ENCODE results near the gene PARM1. TPM values are rescaled to one million over a fixed set of nuclear protein-coding genes. Genes with fewer than 3 reads are reported as not detected.

Gene PARM1
- total and polyA plus RNA-seq, 10 donors = 2.6 to 42.6 (median 12.1) TPM

GRCh38 chr4:74971862-74972261 is 38.9 kb downstream of the PARM1 start:
- WGBS, 5 donors = 64 to 86% (median 84%) methylated on average over 1 of the region's 1 CpG

GRCh38 chr4:74975082-74975481 is 42.2 kb downstream of the PARM1 start:
- Histone ChIP-seq H3K27me3 (replicated peaks in 1 of 7) (no peaks in the 10 kb centered on the region), H3K4me3 (no peak overlapping the region), H3K27ac (no peak overlapping the region), H3K9me3 (peaks cover 0 to 42% (median 20%) of the 10 kb centered on the region in 8 donors), H3K36me3 (no peaks in the 10 kb centered on the region), H3K4me1 (no peaks in the 10 kb centered on the region)
- intact Hi-C loops (cut with DNase I; ENCODE audit: low total_unique reads) = no loop called here
- no peak for DNase-seq
- TF ChIP-seq POLR2AphosphoS5 (IDR thresholded peaks at IDR 0.05) (no peak), CTCF (IDR thresholded peaks at IDR 0.05 in 8 of 11, conservative IDR thresholded peaks at IDR 0.05 in 3 of 11) (no peak), POLR2A (IDR thresholded peaks at IDR 0.05) (no peak)
- WGBS, 5 donors = 78 to 92% (median 82%) methylated on average over 2 of the region's 2 CpGs

More at GRCh38 chr4:74971862-74972261, 38.9 kb downstream of the PARM1 start:
- Histone ChIP-seq H3K9me3 (peaks cover 0 to 16% (median under 1%) of the 10 kb centered on the region in 8 donors), H3K4me3 (no peak overlapping the region), H3K27ac (no peak overlapping the region), H3K4me1 (no peaks in the 10 kb centered on the region), H3K27me3 (replicated peaks in 1 of 7) (no peaks in the 10 kb centered on the region), H3K36me3 (no peaks in the 10 kb centered on the region)
- DNase-seq = no peak
- intact Hi-C loops (cut with DNase I; ENCODE audit: low total_unique reads) = no loop called here
- TF ChIP-seq POLR2AphosphoS5 (IDR thresholded peaks at IDR 0.05) = no peak
- no peak for TF ChIP-seq CTCF (IDR thresholded peaks at IDR 0.05 in 8 of 11, conservative IDR thresholded peaks at IDR 0.05 in 3 of 11)
- no peak for TF ChIP-seq POLR2A (IDR thresholded peaks at IDR 0.05)

- Histone ChIP-seq H3K27ac (no peak overlapping the region), H3K4me1 (no peaks in the 10 kb centered on the region), H3K4me3 (no peak overlapping the region), H3K9me3 (peaks cover 0 to 42% (median 20%) of the 10 kb centered on the region in 8 donors), H3K36me3 (no peaks in the 10 kb centered on the region), H3K27me3 (replicated peaks in 1 of 7) (no peaks in the 10 kb centered on the region)
- no peak for DNase-seq
- WGBS, 5 donors = 88 to 100% (median 94%) methylated on average over 2 of the region's 2 CpGs
- intact Hi-C loops (cut with DNase I; ENCODE audit: low total_unique reads) = no loop called here
- TF ChIP-seq CTCF (IDR thresholded peaks at IDR 0.05 in 8 of 11, conservative IDR thresholded peaks at IDR 0.05 in 3 of 11) (no peak), POLR2A (IDR thresholded peaks at IDR 0.05) (no peak), POLR2AphosphoS5 (IDR thresholded peaks at IDR 0.05) (no peak)
These were observed 43.2 kb downstream of the PARM1 start for GRCh38 chr4:74975848-74976824.

GRCh38 chr4:74982546-74983252 is 49.8 kb downstream of the PARM1 start:
- no peaks in the 10 kb centered on the region for H3K36me3 ChIP-seq
- H3K9me3 ChIP-seq = peaks cover 0 to 22% (median 13%) of the 10 kb centered on the region in 8 donors
- intact Hi-C loops (cut with DNase I; ENCODE audit: low total_unique reads) = no loop called here
- no peak overlapping the region for H3K27ac ChIP-seq
- no peak overlapping the region for H3K4me3 ChIP-seq
- no peaks in the 10 kb centered on the region for H3K27me3 ChIP-seq (replicated peaks in 1 of 7)
- no peak for DNase-seq
- H3K4me1 ChIP-seq = no peaks in the 10 kb centered on the region
- 78 to 87% (median 84%) methylated on average over 1 of the region's 1 CpG for WGBS, 5 donors
- TF ChIP-seq POLR2A (IDR thresholded peaks at IDR 0.05) = no peak
- no peak for TF ChIP-seq CTCF (IDR thresholded peaks at IDR 0.05 in 8 of 11, conservative IDR thresholded peaks at IDR 0.05 in 3 of 11)
- TF ChIP-seq POLR2AphosphoS5 (IDR thresholded peaks at IDR 0.05) = no peak

All from spleen (tissue), 11 donors.